K562 (cell line): ENCODE results near the gene PAM. TPM values are rescaled to one million over a fixed set of nuclear protein-coding genes. Genes with fewer than 3 reads are reported as not detected.

ENCODE experiments used
- ATAC-seq: fragments of 200-7000 bp; cut with Tn5 transposase; 3 replicates; pipeline ENCODE4 v1.9.1; 2020; ENCODE audit warnings: moderate library complexity
- BruUV-seq: library from RNA; stranded (reverse); fragments of 400-500 nt; replicated peaks from 2 replicates; lab custom pipeline; 2021; lab: Mats Ljungman, UMichigan
- CTCF ChIA-PET: fragments of 300-600 bp; formaldehyde crosslinking; extraction: SDS; loops from one replicate; lab custom pipeline; 2021; ENCODE audit warnings: low intra/inter-chr PET ratio; lab: Yijun Ruan, JAX
- POLR2A ChIA-PET: fragments of 300-600, 350-650 bp; sonication (Branson Sonifier 250); formaldehyde crosslinking; extraction: SDS; loops from one replicate; lab custom pipeline; 2021; ENCODE audit warnings: antibody characterized with exemption, inconsistent platforms; lab: Yijun Ruan, JAX
- DNase-seq, 4 experiments: peaks; one replicate each; pipeline versions ENCODE4 v3.0.0 to v3.0.0-alpha.2; 2011 to 2018; ENCODE audit warnings: low spot score in 3 of 4, mixed read lengths in 3 of 4; ENCODE audit errors: extremely low read depth in 1 of 4
- FAIRE-seq: peaks from 2 replicates; lab custom pipeline; 2011; peaks lifted over from hg19 to GRCh38; lab: Jason Lieb, UNC
- H2AFZ ChIP-seq: 2 replicates; pipeline ENCODE4 v1.6.0; 2011; ENCODE audit warnings: low read depth, low read length, control low read depth, inconsistent platforms
- H3K27ac ChIP-seq: fragments of 200-600 bp; 3 replicates; pipeline ENCODE4 v1.8.0; 2011; ENCODE audit warnings: low read depth, mild to moderate bottlenecking, control low read depth, inconsistent platforms, low read length, moderate library complexity, mixed read lengths; ENCODE audit errors: extremely low read depth
- H3K27me3 ChIP-seq, 2 experiments: fragments of 300-600 bp in 1 of 2; 2 replicates in 1 of 2; 3 replicates in 1 of 2; pipeline versions ENCODE4 v1.6.0 to v1.8.0; 2011; ENCODE audit warnings: inconsistent platforms in 2 of 2, low read length in 2 of 2, mild to moderate bottlenecking in 1 of 2, mixed read lengths in 1 of 2, moderate library complexity in 1 of 2; ENCODE audit not compliant: control insufficient read depth in 2 of 2, insufficient read depth in 2 of 2
- H3K36me3 ChIP-seq: fragments of 300-600 bp; 3 replicates; pipeline ENCODE4 v1.8.0; 2011; ENCODE audit warnings: mild to moderate bottlenecking, low read length, inconsistent platforms; ENCODE audit not compliant: control insufficient read depth, insufficient read depth
- H3K4me1 ChIP-seq, 2 experiments: fragments of 200-600 bp in 1 of 2; replicated peaks in 1 of 2; 2 replicates in 1 of 2; 3 replicates in 1 of 2; pipeline versions ENCODE4 v1.5.1 to v1.8.0; 2011; ENCODE audit warnings: inconsistent platforms in 2 of 2, low read length in 2 of 2, mild to moderate bottlenecking in 1 of 2, mixed read lengths in 1 of 2, moderate library complexity in 1 of 2; ENCODE audit not compliant: control insufficient read depth in 2 of 2, insufficient read depth in 2 of 2
- H3K4me2 ChIP-seq: 2 replicates; pipeline ENCODE4 v1.6.1; 2011; ENCODE audit warnings: low read length, control low read depth, inconsistent platforms, mixed read lengths; ENCODE audit not compliant: insufficient read depth
- H3K4me3 ChIP-seq: fragments of 200-600 bp; sonication (generic), shearing (Covaris generic); 2 replicates; pipeline ENCODE4 v1.5.1; 2016; ENCODE audit warnings: control low read depth, inconsistent platforms
- H3K79me2 ChIP-seq: fragments of 200-600 bp; 3 replicates; pipeline ENCODE4 v1.8.0; 2011; ENCODE audit warnings: low read length, inconsistent platforms; ENCODE audit not compliant: control insufficient read depth, insufficient read depth
- H3K9ac ChIP-seq, 2 experiments: 2 replicates each; pipeline versions ENCODE4 v1.6.0 to v1.6.1; 2011; ENCODE audit warnings: low read depth in 2 of 2, low read length in 2 of 2, control low read depth in 1 of 2, inconsistent platforms in 1 of 2, mild to moderate bottlenecking in 1 of 2, mixed read lengths in 1 of 2; ENCODE audit not compliant: insufficient read depth in 1 of 2
- H3K9me1 ChIP-seq: one replicate; pipeline ENCODE4 v1.6.0; 2011; ENCODE audit warnings: inconsistent platforms, mild to moderate bottlenecking, low read length, moderate library complexity; ENCODE audit not compliant: control insufficient read depth, insufficient read depth
- H3K9me3 ChIP-seq: replicated peaks from 2 replicates; pipeline ENCODE4 v1.5.1; 2011; ENCODE audit warnings: low read depth, low read length, inconsistent platforms; ENCODE audit not compliant: control insufficient read depth, insufficient read depth
- H4K20me1 ChIP-seq: replicated peaks from 2 replicates; pipeline ENCODE4 v1.6.1; 2011; ENCODE audit warnings: low read length, inconsistent platforms, mixed read lengths; ENCODE audit not compliant: control insufficient read depth, insufficient read depth
- CEBPZ ChIP-seq: fragments of 150-350 bp; IDR thresholded peaks from 2 replicates; pipeline ENCODE4 v1.6.1; 2014; ENCODE audit warnings: low read depth, mild to moderate bottlenecking, low read length, borderline replicate concordance
- E4F1 ChIP-seq: fragments of 250-450 bp; sonication (Bioruptor Pico); IDR thresholded peaks from 2 replicates; pipeline ENCODE4 v1.5.0; 2021; ENCODE audit warnings: mild to moderate bottlenecking, borderline replicate concordance
- TEAD2 ChIP-seq: fragments of 450-650 bp; IDR thresholded peaks from 2 replicates; pipeline ENCODE4 v1.6.1; 2016; ENCODE audit warnings: missing genetic modification characterization, control low read depth, missing compliant biosample characterization
- ZSCAN32 ChIP-seq: fragments of 450-650 bp; formaldehyde crosslinking; IDR thresholded peaks from 2 replicates; pipeline ENCODE4 v1.4.0; 2020; ENCODE audit warnings: mild to moderate bottlenecking, moderate library complexity
- WGBS: fragments of 100-300 bp; shearing (Covaris generic); methylation state at CpG from one replicate; pipeline ENCODE4 v1.1.6; 2016; ENCODE audit warnings: low coverage, mixed read lengths; ENCODE audit not compliant: insufficient coverage; ENCODE audit errors: missing lambda C conversion rate; 5-methylcytosine and 5-hydroxymethylcytosine counted together
- in situ Hi-C: fragments of 300-500 bp; cut with MboI; formaldehyde crosslinking; loops from 4 replicates; pipeline ENCODE4 v1.15.0; 2018; ENCODE audit warnings: inconsistent platforms, mixed read lengths
- intact Hi-C: fragments of 100-400 bp; cut with micrococcal nuclease; formaldehyde crosslinking; loops from 2 replicates; pipeline ENCODE4 v1.14.2; 2022
- polyA plus RNA-seq, 8 experiments: library from polyadenylated mRNA; depleted of rRNA in 4 of 8; stranded (reverse) in 5 of 8; unstranded in 3 of 8; fragments of >200 nt; fragmentation: Nextera tagmentation in 2 of 8; fragmentation: Illumina TruSeq in 1 of 8; extraction: Ambion mirVana in 2 of 8; extraction: Trizol in 1 of 8; gene quantifications; 2 replicates each; pipeline versions ENCODE4 v1.2.1 to v1.2.3, GENCODE V29; 2011 to 2014; ENCODE audit warnings: inconsistent platforms in 1 of 8, missing spikeins in 1 of 8
- total RNA-seq, 7 experiments: library from RNA; depleted of rRNA in 6 of 7; stranded (reverse); fragments of >200 nt in 6 of 7; fragmentation: Illumina TruSeq in 2 of 7; extraction: Trizol in 2 of 7; gene quantifications; 2 replicates each; pipeline versions ENCODE4 v1.2.1 to v1.2.3, GENCODE V29; 2011 to 2021; ENCODE audit warnings: low replicate concordance in 1 of 7
- TF ChIP-seq, protein P1 (sequence below): fragments of 250-450 bp; sonication (Bioruptor Pico); IDR thresholded peaks from 2 replicates; pipeline ENCODE4 v1.5.1; 2021; ENCODE audit warnings: mild to moderate bottlenecking
- TF ChIP-seq, protein P2 (sequence below): sonication (generic); formaldehyde crosslinking; IDR thresholded peaks from 2 replicates; pipeline ENCODE4 v1.8.1; 2023; ENCODE audit warnings: missing genetic modification reagents, mild to moderate bottlenecking, borderline replicate concordance

Gene PAM
- total and polyA plus RNA-seq, 9 of the 15 experiments (the other 6 are each of a cell fraction or from before 2014, with no cell fraction given): 0.39 to 3.1 (median 0.77) TPM

GRCh38 chr5:102782217-102782872 lies 27.2 kb downstream of the PAM start (continued):
- TF ChIP-seq, protein P1, sequence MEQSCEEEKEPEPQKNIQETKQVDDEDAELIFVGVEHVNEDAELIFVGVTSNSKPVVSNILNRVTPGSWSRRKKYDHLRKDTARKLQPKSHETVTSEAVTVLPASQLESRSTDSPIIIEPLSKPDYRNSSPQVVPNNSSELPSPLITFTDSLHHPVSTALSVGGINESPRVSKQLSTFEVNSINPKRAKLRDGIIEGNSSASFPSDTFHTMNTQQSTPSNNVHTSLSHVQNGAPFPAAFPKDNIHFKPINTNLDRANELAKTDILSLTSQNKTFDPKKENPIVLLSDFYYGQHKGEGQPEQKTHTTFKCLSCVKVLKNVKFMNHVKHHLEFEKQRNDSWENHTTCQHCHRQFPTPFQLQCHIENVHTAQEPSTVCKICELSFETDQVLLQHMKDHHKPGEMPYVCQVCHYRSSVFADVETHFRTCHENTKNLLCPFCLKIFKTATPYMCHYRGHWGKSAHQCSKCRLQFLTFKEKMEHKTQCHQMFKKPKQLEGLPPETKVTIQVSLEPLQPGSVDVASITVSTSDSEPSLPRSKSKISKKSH (CRISPR knock-in tag): no peak
- TF ChIP-seq TEAD2 (tag): no peak
- TF ChIP-seq CEBPZ: no peak
- TF ChIP-seq, all 486 proteins: peak for 0

DNA sequence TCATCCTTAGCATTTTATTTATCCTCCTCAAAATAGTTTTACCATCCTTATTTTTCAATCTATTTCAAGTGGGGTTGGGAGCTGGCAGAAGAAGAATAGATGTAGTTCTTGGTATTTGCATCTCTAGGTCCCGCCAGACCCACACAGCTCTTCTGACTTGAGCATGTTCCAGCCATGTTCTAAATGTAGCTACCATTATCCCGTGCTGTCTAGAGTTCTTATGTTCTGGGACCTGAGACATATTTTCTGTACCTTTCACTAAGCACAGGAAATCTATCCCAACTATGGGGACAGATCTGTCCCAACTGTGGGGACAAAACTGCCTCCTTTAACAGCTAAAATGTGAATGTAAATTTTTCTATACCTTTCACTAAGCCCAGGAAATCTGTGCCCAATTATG lies 32.0 kb downstream of the PAM start:
- no peak for ATAC-seq
- no peaks in the 10 kb centered on the region for H4K20me1 ChIP-seq
- WGBS: 2% methylated on average over 2 of the region's 2 CpGs
- H3K9me1 ChIP-seq: no peaks in the 10 kb centered on the region
- no peak overlapping the region for H3K4me2 ChIP-seq
- H3K4me1 ChIP-seq: no peaks in the 10 kb centered on the region
- H3K4me3 ChIP-seq: no peak overlapping the region
- H3K27ac ChIP-seq: no peak overlapping the region
- no TSS peak for BruUV-seq
- no peaks in the 10 kb centered on the region for H3K27me3 ChIP-seq
- H3K9ac ChIP-seq: no peak overlapping the region
- no peaks in the 10 kb centered on the region for H3K9me3 ChIP-seq
- no peak overlapping the region for H2AFZ ChIP-seq
- no peaks in the 10 kb centered on the region for H3K36me3 ChIP-seq
- CTCF ChIA-PET: no interaction called here
- no peak for DNase-seq
- FAIRE-seq: no peak
- in situ Hi-C loops: loop anchor here (10.0 kb wide), 1 partner anchor 358 kb away; no protein-coding TSS in a partner anchor
- POLR2A ChIA-PET: no interaction called here
- intact Hi-C loops: no loop called here
- no peaks in the 10 kb centered on the region for H3K79me2 ChIP-seq
- TF ChIP-seq ZSCAN32 (CRISPR knock-in tag) (no peak), E4F1 (CRISPR knock-in tag) (no peak)
- TF ChIP-seq, protein P2, sequence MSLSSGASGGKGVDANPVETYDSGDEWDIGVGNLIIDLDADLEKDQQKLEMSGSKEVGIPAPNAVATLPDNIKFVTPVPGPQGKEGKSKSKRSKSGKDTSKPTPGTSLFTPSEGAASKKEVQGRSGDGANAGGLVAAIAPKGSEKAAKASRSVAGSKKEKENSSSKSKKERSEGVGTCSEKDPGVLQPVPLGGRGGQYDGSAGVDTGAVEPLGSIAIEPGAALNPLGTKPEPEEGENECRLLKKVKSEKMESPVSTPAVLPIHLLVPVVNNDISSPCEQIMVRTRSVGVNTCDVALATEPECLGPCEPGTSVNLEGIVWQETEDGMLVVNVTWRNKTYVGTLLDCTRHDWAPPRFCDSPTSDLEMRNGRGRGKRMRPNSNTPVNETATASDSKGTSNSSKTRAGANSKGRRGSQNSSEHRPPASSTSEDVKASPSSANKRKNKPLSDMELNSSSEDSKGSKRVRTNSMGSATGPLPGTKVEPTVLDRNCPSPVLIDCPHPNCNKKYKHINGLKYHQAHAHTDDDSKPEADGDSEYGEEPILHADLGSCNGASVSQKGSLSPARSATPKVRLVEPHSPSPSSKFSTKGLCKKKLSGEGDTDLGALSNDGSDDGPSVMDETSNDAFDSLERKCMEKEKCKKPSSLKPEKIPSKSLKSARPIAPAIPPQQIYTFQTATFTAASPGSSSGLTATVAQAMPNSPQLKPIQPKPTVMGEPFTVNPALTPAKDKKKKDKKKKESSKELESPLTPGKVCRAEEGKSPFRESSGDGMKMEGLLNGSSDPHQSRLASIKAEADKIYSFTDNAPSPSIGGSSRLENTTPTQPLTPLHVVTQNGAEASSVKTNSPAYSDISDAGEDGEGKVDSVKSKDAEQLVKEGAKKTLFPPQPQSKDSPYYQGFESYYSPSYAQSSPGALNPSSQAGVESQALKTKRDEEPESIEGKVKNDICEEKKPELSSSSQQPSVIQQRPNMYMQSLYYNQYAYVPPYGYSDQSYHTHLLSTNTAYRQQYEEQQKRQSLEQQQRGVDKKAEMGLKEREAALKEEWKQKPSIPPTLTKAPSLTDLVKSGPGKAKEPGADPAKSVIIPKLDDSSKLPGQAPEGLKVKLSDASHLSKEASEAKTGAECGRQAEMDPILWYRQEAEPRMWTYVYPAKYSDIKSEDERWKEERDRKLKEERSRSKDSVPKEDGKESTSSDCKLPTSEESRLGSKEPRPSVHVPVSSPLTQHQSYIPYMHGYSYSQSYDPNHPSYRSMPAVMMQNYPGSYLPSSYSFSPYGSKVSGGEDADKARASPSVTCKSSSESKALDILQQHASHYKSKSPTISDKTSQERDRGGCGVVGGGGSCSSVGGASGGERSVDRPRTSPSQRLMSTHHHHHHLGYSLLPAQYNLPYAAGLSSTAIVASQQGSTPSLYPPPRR (CRISPR knock-in tag): no peak
